HT-29 (cell line): ENCODE results near the gene CD1D. TPM values are rescaled to one million over a fixed set of nuclear protein-coding genes. Genes with fewer than 3 reads are reported as not detected.
"Not testable (repeated sequence)": the region's sequence is repeated elsewhere in the genome, so short reads cannot be mapped to it uniquely, and the experiment has no call there.

Experiments used
- DNase-seq: peaks from one replicate; pipeline ENCODE4 v3.0.0-alpha.2; 2015; ENCODE audit warnings: low spot score
- total RNA-seq: library from RNA; depleted of rRNA; stranded (reverse); fragments of >200 nt; shearing (Covaris generic); gene quantifications from 2 replicates; pipeline ENCODE4 v1.2.3, GENCODE V29; 2014

CD1D gene
- total RNA-seq, 1 experiment from 2014 or later, result not detected

DNA sequence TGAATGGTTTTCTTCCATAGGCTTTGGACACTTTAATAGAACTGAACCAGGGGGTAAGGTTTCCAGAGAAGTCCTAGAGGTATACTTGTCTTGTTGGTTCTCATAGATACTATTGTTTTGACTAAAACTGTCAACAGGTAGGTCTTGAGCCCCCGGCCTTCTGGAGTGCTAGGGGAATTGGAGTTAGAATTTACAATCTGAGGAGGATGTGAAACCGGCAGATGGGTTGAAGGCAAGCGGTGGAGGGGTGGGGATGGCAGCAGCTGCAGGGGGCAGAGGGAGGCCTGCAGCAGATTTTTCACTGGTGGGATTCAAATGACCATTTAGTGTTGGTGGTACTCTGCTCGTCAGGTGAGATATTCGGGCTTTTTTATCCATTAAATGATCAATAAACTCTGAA is 4.3 kb upstream of the CD1D start:
- DNase-seq, result no peak

- DNase-seq, result not testable (repeated sequence)
Observed at GRCh38 chr1:158176849-158177699, 3.6 kb upstream of the CD1D start.

GRCh38 chr1:158177700-158178450 is 2.8 kb upstream of the CD1D start:
- peak; percentile 51 for DNase-seq

DNA sequence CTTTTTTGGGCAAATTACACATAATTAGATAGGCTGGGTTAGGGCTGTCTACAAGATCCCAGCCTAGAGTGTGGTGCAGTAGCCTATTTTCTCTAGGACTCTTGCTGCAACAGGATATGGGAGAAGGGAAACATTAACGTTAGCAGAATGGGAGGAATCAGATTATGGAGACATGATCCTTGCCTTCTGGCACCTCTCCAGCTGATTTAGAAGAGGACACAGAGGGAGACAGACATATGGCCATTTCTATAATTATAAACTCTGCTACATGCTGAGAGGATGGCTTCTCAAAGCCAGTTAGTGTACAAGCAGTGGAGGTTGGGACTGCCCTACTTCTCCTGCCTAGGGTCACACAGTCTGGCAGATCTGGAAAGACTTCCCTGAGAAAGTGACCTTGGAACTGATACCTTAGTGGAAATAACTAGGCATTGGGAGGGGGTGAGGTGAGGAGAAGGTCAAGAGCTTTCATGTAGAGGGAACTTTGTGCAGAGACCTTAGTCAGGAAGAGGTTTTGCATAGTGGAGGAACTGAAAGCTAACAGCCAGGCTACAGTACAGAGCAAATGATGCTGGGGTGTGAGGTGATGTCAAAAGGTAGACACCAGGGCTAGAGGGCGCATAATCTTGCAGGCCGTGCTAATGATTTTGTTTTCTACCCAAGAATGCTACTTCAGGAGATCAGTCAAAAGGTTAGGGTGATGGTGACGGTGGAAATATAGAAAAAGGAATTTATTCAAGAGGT is 1.2 kb upstream of the CD1D start:
- no peak for DNase-seq

DNA sequence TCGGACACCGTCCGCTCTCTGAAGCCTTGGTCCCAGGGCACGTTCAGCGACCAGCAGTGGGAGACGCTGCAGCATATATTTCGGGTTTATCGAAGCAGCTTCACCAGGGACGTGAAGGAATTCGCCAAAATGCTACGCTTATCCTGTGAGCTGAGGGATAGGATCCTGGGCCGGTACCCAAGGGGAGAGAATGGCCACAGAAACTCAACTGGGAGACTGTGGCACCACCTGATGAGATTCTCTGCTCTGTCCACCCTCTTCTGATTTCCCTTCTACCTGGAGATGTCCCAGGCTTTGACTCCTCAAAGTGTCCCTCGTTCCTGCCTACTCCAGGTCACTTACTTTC is 855 bp downstream of the CD1D start:
- DNase-seq, result no peak

DNA sequence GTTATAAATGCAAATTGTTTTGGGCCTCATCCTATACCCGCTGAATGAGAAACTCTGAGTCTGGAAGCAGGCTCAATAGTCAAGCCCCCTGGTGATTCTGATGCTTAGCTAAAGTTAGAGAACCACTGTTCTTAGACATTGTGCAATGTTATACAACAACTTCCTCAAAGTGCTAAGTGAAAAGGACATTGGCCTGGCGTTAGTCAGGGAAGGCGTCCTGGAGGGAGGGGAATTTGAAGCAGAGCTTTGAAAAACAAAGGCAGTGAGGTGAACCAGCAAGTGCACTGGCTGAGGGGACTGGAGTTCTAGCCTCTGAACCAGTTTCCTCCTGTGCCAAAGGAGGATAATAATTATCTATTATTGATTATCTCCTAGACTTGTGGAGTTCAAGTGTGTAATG is 5.1 kb downstream of the CD1D start:
- DNase-seq, result no peak

GRCh38 chr1:158186180-158186579 is 5.5 kb downstream of the CD1D start:
- no peak for DNase-seq

GRCh38 chr1:158188611-158189010 is 7.9 kb downstream of the CD1D start:
- DNase-seq, result no peak

- no peak for DNase-seq
Observed at GRCh38 chr1:158189624-158190023, 8.9 kb downstream of the CD1D start.

- no peak for DNase-seq
Observed at GRCh38 chr1:158191299-158191698, 10.6 kb downstream of the CD1D start.

DNA sequence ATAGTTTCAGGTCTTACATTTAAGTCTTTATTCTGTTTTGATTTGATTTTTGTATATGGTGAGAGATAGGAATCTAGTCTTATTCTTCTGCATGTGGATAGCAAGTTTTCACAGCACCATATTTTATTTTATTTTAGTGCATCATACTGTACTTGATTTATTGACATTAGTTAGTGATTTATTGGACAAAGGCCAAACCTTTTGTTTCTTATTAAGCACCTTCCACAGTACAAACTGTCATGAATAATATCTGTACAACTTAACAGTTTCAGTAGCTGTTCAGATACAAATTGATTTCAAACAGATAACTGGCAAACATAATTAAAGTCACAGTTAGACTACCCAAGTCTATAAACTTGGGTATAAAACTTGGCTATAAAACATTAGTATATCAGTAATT is 15.8 kb downstream of the CD1D start:
- no peak for DNase-seq

GRCh38 chr1:158199849-158200248 is 19.2 kb downstream of the CD1D start:
- DNase-seq, result no peak

- DNase-seq, result no peak
Observed at GRCh38 chr1:158200527-158200926, 19.8 kb downstream of the CD1D start.

- DNase-seq, result peak; percentile 70
Observed at GRCh38 chr1:158203693-158204457, 23.2 kb downstream of the CD1D start.

GRCh38 chr1:158204458-158204827 is 23.7 kb downstream of the CD1D start:
- DNase-seq, result no peak

DNA sequence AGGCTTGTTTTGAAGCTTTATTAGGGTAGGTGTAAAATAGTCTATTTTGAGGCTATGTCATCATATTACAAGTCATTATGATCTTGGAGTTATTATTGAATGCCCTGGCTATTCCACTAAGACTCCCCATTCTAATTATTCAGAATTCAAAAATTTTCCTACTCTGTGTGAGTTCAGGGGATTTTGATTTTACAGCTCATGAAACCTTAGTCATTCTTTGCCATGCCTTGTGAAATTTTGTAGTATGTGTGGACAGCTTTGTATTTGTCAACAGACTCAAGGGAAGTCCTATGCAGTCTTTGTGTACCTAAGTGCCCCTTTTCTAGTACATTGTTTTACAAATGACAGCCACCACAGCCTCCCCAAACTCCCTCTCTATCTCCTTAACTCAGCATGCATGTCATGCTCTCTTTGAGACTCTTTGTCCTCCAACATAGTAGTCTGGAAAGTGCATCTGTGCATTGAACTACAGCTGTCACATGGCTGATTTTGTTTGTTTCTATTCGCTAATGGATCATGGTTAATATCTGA is 28.0 kb downstream of the CD1D start:
- no peak for DNase-seq

GRCh38 chr1:158212320-158212719 is 31.6 kb downstream of the CD1D start:
- DNase-seq, result no peak

DNA sequence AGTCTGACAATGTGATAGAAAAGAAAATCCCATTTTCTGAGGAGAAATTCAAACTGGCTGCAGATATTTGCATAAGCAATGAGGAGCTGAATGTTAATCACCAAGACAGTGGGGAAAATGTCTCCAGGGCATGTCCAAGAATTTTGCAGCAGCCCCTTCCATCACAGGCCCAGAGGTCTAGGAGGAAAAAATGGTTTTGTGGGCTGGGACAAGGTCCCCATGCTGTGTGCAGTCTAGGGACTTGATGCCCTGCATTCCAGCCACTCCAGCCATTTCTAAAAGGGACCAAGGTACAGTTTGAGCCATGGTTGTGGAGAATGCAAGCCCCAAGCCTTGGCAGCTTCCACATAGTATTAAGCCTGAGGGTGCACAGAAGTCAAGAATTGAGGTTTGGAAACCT is 42.8 kb downstream of the CD1D start:
- not testable (repeated sequence) for DNase-seq

DNA sequence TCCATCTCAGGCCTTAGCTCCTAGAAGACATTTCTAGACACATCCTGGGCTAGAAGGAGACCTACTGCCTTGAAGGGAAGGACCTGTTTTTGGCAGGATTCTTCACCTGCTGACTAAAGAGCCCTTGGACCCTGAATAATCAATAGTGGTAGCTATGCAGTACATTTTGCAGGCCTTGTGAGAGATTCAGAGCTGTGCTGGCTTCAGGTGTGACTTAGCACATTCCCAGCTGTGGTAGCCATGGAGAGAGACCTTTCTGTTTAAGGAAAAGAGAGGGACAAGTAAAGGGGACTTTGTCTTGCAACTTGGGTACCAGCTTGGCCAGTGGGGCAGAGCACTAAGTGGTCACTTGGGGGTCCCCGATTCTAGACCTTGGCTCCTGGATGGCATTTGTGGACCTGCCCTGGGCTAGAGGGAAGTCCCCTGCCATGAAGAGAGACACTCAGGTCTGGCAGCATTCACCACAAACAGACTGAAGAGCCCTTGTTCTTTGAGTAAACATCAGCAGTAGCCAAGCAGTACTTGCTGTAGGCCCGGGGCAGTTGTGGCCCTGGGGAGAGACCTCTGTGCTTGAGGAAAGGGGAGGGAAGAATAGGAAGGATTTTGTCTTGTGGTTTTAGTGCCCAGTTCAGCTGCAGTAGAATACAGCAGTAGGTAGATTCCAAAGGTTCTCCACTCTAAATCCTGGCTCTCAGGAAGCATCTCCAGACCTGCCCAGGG is 47.4 kb downstream of the CD1D start:
- DNase-seq, result no peak
